ENCODE data around the gene SDC1.
A peak's percentile ranks its signal among the peaks of the same experiment; 100 is the strongest.

The SDC1 gene

GRCh38 chr2:20226152-20226545, 1.2 kb upstream of the SDC1 start:
- no peak for DNase-seq

GRCh38 chr2:20225294-20226151, 593 bp upstream of the SDC1 start:
- peak in 1 of 2 experiments; percentile 38 for DNase-seq

GRCh38 chr2:20224164-20224715, 690 bp downstream of the SDC1 start:
- no peak for DNase-seq

GRCh38 chr2:20223407-20224163, 1.3 kb downstream of the SDC1 start:
- peak; percentile 16 to 55 for DNase-seq

- no peak for DNase-seq
Measured at GRCh38 chr2:20222769-20223406, 2.0 kb downstream of the SDC1 start.

- no peak for DNase-seq
Measured at GRCh38 chr2:20222014-20222768, 2.7 kb downstream of the SDC1 start.

GRCh38 chr2:20221555-20221973, 3.4 kb downstream of the SDC1 start:
- DNase-seq, result no peak

GRCh38 chr2:20220806-20221554, 4.0 kb downstream of the SDC1 start:
- DNase-seq, result no peak

GRCh38 chr2:20219763-20220380, 5.1 kb downstream of the SDC1 start:
- no peak for DNase-seq

GRCh38 chr2:20218331-20219320, 6.3 kb downstream of the SDC1 start:
- DNase-seq, result no peak

- no peak for DNase-seq
Measured at GRCh38 chr2:20217041-20217970, 7.6 kb downstream of the SDC1 start.

GRCh38 chr2:20216130-20217025, 8.6 kb downstream of the SDC1 start:
- no peak for DNase-seq

GRCh38 chr2:20215183-20216040, 9.5 kb downstream of the SDC1 start:
- DNase-seq, result no peak

GRCh38 chr2:20214566-20215182, 10.3 kb downstream of the SDC1 start:
- no peak for DNase-seq

GRCh38 chr2:20213651-20214565, 11.0 kb downstream of the SDC1 start:
- no peak for DNase-seq
